H1 (cell line): ENCODE measurements around the gene PGAP2. TPM values are rescaled to one million over a fixed set of nuclear protein-coding genes. Genes with fewer than 3 reads are reported as not detected.

Experiments
- BCL11A ChIP-seq, 2 experiments: IDR thresholded peaks; one replicate each; pipeline ENCODE4 v1.6.1; 2011; ENCODE audit warnings: low read depth in 2 of 2, low read length in 2 of 2, mild to moderate bottlenecking in 2 of 2
- CREB1 ChIP-seq: IDR thresholded peaks from 2 replicates; pipeline ENCODE4 v1.6.1; 2012; ENCODE audit warnings: inconsistent platforms
- E2F6 ChIP-seq: IDR thresholded peaks from 2 replicates; pipeline ENCODE4 v1.6.1; 2012; ENCODE audit warnings: inconsistent platforms
- POU5F1 ChIP-seq: IDR thresholded peaks from 2 replicates; pipeline ENCODE4 v1.6.1; 2011; ENCODE audit warnings: low read depth, mild to moderate bottlenecking, low read length, moderate library complexity
- SP2 ChIP-seq: IDR thresholded peaks from 2 replicates; pipeline ENCODE4 v1.6.1; 2012; ENCODE audit warnings: mild to moderate bottlenecking, low read length, inconsistent platforms
- polyA plus RNA-seq, 7 experiments: library from polyadenylated mRNA; depleted of rRNA in 3 of 7; stranded (reverse) in 5 of 7; unstranded in 2 of 7; fragments of >200 nt in 5 of 7; fragments of 200-250 nt in 2 of 7; gene quantifications; 1 replicate in 5 of 7; 2 replicates in 1 of 7; 4 replicates in 1 of 7; pipeline versions ENCODE4 v1.2.1 to v1.2.3, GENCODE V29; 2011 to 2013; ENCODE audit warnings: missing spikeins in 2 of 7, mixed read lengths in 2 of 7
- total RNA-seq: library from RNA; stranded (reverse); fragmentation: NEBNext Ultra II Directional; extraction: Animal tissue kit (Norgen Biotek cat#: 25700); gene quantifications from 2 replicates; pipeline ENCODE4 v1.2.1, GENCODE V29; 2021

The PGAP2 gene
- total and polyA plus RNA-seq, 2 of the 8 experiments (the other 6 are each of a cell fraction or from before 2014, with no cell fraction given), result 56.5 to 106 TPM

- no peak for TF ChIP-seq E2F6
- no peak for TF ChIP-seq BCL11A (IDR thresholded peaks at IDR 0.05; ENCODE audit: low read depth in 2 of 2, low read length in 2 of 2)
- TF ChIP-seq SP2, result no peak
- TF ChIP-seq POU5F1, result no peak
- TF ChIP-seq CREB1, result no peak
Observed at GRCh38 chr11:3796801-3797328, 11.5 kb upstream of the PGAP2 start (continued).
